PC-3 (cell line): ENCODE data around the gene PLD1.

ENCODE experiments used
- CTCF ChIP-seq: fragments of 300-600 bp; sonication (generic); conservative IDR thresholded peaks from 2 replicates; pipeline ENCODE4 v1.5.1; 2017; ENCODE audit warnings: antibody characterized with exemption, low read depth, mild to moderate bottlenecking, low read length
- EZH2 ChIP-seq: fragments of 300-600 bp; sonication (generic); IDR thresholded peaks from one replicate; pipeline ENCODE4 v1.6.1; 2017; ENCODE audit warnings: antibody characterized with exemption, mild to moderate bottlenecking, low read length; ENCODE audit not compliant: unreplicated experiment

DNA sequence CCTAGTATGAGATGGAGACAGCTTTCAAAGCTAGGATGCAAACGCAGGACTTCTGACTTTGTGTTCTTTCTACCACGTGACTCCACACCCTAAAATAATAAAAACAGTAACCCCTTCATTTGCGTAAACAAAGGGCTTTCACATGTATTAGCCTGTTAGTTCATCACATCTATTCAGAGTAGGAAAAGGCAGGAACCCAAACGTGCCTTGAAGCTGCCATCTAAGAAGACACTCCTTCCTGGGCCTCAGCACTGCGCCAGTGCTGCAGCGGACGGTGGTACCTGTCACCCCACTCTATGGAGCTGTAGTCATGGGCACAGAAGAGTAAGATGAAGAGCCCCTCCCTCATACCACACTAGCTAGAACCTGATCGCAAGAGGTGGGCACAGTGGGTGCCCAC lies 34.3 kb downstream of the PLD1 start:
- TF ChIP-seq CTCF (no peak), EZH2 (no peak)
